HG03354 (cell line): ENCODE results near the gene AGMO.

ENCODE experiments used
- ATAC-seq: cut with Tn5 transposase; IDR thresholded peaks from one replicate; pipeline ENCODE4 v1.9.1; 2021; ENCODE audit warnings: mild to moderate bottlenecking; ENCODE audit not compliant: unreplicated experiment, poor library complexity, severe bottlenecking

AGMO gene

DNA sequence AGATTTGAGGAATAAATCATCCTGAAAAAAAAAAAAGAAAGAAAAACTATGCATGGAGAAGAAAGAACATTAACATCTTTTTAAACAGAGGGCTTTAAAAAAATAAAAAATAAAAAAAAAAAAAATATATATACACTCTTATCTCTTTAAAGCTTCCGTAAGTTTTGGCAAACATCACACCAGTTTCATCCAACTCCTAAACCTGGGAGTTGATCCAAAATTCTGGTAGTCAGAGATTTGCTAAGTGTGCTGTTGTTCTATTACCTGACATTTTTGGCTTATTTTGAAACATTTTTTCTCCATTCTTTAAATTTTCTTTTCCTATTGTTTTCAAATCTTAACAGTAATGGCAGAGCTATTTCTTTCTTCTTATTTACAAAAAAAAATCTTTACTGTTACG lies 273.1 kb downstream of the AGMO start:
- no peak for ATAC-seq

DNA sequence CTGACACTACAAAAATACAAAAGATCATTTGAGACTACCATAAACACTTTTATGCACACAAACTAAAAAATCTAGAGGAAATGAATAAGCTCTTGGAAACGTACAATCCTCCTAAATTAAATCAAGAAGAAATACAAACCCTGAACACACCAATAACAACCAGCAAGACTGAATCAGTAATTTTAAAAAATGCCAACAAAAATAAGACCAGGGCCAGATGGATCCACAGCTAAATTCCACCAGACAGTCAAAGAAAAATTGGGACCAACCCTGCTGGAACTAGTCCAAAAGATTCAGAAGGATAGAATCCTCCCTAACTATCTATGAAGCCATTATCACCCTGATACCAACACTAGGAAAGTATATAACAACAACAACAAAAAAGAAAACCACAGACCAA lies 277.4 kb downstream of the AGMO start:
- ATAC-seq, result no peak

DNA sequence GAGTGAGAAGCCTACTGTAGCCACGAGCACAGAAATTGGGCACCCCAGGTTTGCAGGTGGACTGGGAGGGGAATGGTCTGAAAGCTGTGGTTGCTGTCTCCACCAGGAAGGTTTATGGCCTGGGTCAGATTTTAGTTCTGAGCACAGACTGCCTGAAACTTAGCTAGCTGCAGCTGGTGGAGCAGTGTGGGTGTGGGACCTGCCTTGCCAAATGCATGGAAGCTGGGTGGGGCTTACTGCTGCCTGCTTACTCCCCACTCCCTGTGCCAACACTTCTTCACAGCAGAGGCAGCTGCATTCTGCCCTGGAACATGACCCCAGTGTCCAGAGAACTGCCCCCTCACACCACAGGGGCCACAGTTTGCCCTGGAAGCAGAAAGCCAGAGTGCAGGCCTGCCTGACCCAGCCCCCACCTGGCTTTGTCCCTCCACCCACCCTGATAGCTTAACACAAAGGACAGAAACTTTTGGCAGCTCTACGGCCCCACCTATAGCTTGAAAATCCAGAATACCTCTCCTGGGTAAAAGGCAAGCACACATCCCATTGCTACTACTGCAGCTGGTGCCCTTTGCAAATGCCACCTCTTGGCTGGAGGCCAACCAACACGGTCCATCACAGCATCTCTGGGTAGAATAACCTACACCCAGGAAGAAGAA lies 281.6 kb downstream of the AGMO start:
- no peak for ATAC-seq

DNA sequence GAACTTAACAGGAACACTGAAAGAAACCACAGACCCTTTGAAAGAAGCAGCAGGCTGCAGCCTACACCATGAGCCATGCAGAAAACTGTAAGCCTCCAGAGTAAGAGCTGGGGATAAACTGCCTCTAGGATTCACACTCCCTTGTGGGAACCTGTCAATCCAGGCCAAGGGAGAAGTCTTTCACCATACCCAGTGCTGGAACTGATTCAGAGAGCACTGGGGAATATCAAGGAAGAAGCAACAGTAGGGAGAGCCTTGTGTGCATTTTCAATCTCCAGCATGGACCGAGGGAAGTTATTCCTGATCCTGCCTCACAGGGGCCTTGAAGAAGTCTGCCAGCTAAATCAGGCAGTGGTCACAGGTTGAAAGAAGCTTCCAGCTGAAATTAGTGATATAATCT lies 282.2 kb downstream of the AGMO start:
- ATAC-seq, result no peak

DNA sequence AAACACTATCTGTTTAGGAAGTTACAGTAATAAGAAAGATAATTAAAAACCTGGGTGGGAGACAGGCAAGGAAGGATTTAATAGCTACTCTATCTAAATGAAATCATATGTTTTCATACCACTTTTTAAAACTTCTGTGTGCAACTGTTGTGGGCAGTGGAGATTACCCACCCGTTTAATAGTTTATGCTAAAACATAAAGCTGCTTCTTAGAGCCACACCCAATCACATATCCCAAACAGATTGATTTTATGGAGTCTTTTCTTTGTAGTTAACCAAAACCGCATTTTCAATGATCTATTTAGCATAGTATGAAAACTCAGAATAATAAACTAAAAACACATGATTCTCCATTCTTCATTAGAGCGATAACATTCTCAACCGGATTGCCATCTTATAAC lies 304.1 kb downstream of the AGMO start:
- ATAC-seq, result no peak

DNA sequence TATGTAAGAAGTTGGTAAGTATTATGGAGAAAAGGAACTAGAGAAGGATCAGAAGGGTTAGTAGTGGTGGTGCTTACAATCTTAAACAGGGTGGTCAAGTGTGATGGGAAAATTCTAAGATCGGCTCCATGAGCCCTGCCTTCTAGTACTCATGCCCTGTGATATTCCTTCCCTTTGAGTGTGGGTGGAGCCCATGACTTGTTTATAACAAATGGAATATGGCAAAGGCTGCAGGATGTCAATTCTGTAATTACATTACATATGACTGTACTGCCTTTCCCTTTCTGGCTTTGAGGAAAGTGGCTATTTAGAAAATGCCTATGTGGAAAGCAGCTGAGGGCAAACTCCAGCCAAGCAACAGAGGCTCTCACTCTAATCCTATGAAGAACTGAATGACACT lies 309.6 kb downstream of the AGMO start:
- ATAC-seq, result no peak

DNA sequence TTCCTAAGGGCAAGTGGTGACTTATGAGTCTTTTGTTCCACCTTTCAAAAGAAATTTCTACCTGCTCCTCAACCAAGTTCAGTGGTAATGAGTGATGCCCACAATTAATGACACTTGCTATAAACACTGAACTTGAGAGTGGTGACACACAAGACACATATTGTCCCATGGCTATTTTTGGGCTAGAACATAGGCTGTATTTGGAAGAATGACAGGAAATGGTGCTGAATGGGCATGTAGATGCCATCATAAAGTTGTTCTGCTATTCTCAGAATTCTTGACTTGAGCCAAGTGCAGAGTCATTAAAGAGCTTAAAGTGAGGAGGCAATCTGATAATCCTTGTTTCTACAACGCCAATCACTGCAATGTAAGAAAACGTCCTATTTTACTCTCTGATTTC lies 313.3 kb downstream of the AGMO start:
- ATAC-seq, result no peak

DNA sequence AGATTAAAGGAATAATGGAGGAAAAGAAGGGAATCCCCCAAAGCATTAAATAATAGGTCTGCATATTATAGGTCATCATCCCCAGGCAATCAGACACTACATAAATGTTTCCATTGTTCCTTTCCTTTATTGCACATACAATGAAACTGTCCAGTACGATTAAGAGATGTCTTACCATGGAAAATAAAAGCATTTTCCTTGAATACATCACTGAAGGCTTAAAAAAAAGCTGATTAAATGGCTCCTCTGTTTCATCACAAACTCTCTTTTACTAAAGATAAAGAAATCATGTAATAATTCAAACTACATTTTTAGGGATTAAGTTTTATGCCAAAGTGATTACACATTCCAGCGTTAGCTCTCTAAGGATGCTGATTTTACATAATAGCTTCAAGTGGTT lies 316.0 kb downstream of the AGMO start:
- ATAC-seq, result no peak

DNA sequence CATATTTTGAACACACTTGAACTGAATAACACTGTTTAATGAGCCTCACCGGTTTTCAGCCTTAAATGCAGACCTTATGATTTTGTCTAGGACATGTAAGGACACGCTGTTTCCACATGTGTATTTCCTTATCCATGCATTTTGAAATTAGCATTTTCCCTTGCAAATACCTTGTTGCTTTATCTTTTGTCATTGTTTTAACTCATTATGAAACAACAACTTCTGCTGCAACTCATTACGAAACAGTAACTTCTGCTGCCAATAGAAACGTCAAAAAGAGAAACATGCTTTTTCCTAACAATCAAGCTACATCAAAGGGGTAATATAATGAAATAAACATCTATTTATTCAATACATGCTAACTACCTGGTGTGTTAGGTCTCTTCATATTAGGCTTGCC lies 322.0 kb downstream of the AGMO start:
- ATAC-seq, result no peak

DNA sequence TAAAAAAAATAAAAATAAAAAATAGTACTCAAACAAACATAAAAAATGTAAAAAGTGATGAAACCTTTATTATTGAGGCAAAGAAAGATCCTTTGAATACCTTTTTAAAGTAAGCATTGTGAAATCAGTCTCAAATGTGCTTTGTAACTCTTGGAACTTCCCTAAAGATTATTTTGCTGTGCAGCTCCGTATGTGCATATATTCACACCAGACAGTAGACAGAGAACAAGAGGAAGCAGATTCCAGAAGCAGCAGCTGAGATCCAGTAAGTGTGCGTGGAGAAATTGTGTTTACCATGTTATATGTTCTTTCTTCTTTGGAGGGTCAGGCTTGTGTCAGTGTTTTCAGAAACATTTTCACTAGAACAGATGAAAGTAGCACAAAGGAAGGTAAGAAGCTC lies 324.9 kb downstream of the AGMO start:
- no peak for ATAC-seq

DNA sequence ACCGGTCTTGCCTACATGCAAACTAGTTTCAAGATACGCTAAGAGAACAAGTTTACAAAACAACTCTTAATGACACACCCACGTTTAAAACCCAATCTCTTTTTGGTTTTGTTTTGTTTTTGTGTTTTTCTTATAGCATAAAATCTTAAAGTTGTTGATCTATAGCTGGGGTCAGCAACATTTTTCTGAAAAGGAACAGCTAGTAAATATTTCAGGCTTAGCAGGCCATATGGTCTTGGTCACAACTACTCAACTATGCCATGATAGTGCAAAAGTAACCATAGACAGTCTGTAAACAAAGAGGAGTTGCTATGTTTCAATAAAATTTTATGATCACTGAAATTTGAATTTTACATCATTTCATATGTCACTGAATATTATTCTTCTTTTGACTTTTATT lies 327.4 kb downstream of the AGMO start:
- ATAC-seq, result no peak

DNA sequence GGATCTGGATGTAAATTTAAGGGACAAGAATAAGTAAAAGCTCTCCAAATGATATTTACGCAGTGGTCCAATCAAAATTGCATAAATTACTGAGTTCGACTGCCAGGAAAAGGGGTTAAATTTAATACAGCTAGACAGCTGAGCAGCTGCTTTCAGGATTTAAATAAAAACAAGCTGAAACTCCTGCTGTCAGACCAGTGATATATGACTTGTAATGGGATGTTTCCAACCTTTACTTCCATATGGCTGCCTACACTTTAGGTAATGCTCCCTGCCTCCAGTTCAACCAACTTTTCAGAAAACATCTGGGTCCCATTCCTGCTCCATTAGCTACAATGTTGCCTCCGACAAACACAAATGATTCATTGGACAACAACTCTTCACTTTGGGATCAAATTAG lies 333.0 kb downstream of the AGMO start:
- ATAC-seq, result no peak

DNA sequence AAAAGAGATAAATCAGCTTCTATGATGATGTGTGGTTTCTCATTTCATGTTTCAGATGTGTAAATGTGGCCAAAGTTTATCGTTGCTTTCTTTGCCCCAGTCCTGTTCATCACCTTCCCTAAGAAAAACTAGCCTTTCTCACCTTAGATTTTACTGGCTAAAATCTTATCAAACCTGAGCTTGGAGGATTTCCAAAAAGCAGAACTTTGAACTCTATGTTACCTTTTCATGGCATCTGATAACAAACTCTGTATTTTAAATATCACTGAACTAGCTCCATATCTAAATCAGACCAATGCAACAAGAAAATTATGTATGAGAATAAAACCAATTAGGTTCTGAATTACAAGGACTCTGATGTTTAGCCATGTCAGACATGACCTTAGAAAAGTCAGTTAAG lies 335.8 kb downstream of the AGMO start:
- no peak for ATAC-seq

DNA sequence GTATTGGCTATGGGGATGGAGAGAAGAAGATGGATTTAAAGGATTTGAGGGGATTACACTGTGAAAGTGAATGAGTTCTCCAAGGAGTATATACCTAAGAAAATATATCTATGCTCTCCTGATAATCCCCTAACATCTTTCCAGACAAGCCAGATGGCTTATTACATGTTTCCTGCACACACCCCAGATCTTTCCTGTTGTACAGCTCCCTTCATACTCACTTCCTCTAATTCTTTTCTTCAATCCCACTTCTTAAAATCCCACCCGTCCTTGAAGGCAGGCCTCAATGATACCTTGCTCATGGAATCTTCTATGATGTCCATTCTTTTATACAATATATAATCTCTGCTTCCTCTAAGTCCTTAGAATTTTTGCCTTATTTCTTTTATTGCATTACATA lies 342.1 kb downstream of the AGMO start:
- ATAC-seq, result no peak

DNA sequence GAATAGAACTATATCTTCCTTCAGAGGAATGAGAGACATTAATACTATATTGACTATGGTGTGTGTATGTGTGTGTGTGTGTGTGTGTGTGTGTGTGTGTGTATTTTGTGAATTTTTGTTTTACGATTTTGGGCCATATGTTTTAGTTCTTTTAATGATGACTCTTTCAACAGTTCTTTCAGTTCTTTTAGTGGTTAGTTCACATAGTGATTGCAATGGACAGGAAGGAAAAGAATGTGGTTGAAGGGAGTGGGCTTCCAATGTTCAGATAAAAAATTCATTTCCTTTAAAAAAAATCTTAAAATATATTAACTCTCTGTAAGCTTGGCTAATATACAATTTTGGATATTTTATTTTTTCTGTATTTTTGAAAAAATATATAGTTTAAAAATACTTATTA lies 343.6 kb downstream of the AGMO start:
- no peak for ATAC-seq

DNA sequence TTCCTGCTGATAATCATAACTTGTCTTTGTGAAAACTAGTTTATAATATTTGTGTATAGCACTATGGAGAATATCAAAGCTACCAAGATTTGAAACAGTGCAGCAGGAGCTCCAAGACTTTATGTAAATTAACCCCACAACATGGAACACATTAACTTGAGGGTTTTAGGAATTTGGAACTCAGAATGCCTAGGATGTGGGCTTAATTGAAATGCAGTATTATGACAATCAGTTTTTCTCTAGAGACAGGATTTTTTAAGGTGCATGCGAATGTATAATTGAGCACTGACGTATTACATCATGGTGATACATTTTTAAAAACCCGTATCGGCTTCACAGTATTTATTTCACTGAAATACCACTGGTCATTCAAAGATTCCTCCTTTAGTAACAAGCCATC lies 346.2 kb downstream of the AGMO start:
- ATAC-seq, result no peak

DNA sequence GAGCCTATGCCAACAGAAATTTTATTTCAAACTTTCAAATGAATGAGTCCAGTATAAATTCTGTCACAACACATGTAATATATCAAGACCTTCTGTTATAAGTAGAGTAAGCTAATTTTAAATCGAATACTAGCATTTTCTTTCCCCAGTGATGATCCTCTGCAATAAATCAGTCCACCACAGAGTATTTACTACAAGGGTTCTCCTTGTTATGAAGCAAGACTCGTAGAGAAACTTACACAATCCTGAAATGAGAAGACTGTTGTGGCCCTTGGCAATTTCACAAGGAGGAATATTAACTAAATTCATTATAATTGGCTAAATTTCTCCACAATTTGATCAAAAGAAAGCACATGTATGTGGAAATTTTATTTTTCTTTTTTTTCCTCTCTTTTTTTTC lies 346.8 kb downstream of the AGMO start:
- no peak for ATAC-seq

DNA sequence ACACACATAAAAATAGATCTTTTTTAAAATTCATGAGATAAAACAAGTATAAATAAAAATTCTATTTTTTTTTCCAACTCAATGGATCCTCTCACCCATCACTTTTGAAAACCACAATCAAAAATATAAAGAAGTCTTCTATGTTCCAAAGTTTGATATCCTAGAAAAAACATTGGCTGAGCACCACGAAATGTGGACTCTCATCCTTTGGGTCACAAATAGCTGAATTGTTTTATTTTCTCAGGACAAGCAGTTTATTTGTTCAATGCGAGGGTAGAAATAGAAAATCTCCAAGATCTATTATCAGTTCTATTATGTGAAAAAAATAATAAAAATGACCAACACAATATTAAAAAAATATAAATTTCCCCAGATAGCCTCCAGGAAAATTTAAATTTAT lies 348.7 kb downstream of the AGMO start:
- ATAC-seq, result no peak

DNA sequence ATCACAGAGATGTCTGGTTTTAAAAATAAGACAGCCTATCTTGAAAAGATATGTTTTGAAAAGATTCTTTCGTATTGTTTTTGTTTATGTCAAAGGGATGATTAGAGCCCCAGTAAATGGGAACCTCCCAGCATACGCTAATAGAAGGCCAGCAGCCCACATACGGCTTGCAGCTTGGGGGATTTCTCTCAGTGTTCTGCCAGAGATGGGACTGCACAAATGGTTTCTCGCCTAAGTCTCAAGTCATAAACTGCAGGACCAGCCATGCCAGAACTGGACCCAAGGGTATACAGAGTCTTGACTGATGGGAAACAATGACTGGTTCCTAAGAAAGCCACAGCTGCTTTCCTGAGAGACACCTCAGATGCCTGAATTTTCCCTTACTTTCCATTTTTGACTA lies 352.4 kb downstream of the AGMO start:
- ATAC-seq, result no peak

DNA sequence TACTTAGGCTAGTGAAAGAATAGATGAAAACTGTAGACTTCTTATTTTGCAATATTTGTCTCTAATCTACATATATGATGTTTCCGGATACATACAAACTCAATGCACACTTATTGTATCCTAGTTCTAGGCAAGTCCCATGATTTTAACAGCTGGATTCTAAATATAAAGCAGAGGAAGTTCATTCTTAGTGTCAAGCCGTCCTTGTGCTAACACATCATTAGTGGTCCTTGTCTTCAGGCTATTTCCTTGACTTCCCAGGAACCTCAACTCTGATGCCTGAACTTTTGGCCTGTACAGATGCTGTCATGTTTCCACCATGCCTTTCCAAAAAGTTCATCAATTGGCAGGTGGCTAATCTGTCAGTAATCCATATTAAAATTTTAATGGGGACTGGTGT lies 357.4 kb downstream of the AGMO start:
- ATAC-seq, result no peak

DNA sequence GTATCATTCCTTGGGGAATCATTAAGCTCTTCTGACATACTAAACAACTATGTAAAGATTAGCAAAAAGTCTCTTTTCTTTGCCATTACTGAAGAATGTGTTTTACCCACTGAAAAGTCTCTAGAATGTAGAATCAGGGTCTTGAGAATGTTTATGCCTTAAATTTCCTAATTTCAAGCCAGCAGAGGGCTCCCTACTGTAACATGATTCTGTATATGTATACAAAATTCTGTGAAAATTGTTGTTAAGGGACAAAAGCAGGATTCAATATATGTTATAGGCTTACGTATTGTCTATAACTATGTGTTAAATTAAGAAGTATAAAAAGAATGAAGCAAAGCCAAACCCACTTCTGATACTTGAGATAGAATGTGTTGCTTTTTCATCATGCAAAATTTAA lies 362.3 kb downstream of the AGMO start:
- no peak for ATAC-seq
